Peyer's patch (tissue), 4 donors: ENCODE measurements around the gene EPHB2.

Experiments
- CTCF ChIP-seq, 6 experiments: fragments of 450-650 bp in 4 of 6; fragments of 200-600 bp in 2 of 6; sonication (generic) in 1 of 6; IDR thresholded peaks; one replicate each; pipeline ENCODE4 v1.5.1; 2017 to 2019; ENCODE audit warnings: antibody characterized with exemption in 6 of 6, mild to moderate bottlenecking in 3 of 6, moderate library complexity in 1 of 6
- POLR2A ChIP-seq, 2 donors: fragments of 450-650 bp; IDR thresholded peaks; one replicate each; pipeline ENCODE4 v1.5.1; 2017; ENCODE audit warnings: antibody characterized with exemption in 2 of 2, mild to moderate bottlenecking in 2 of 2, moderate library complexity in 2 of 2

- TF ChIP-seq CTCF (IDR thresholded peaks at IDR 0.05) = no peak
- TF ChIP-seq POLR2A (IDR thresholded peaks at IDR 0.05) = no peak
Observed at GRCh38 chr1:22793647-22794046, 83.0 kb downstream of the EPHB2 start.
